Kidney (tissue), 14 donors: ENCODE measurements around the gene POU3F1. TPM values are rescaled to one million over a fixed set of nuclear protein-coding genes. Genes with fewer than 3 reads are reported as not detected.
"Not testable (repeated sequence)": the region's sequence is repeated elsewhere in the genome, so short reads cannot be mapped to it uniquely, and the experiment has no call there.

Source experiments
- DNase-seq, 5 donors: peaks; one replicate each; pipeline ENCODE4 v3.0.0-alpha.2; 2013 to 2020
- FAIRE-seq: peaks from 2 replicates; lab custom pipeline; 2012; peaks lifted over from hg19 to GRCh38; lab: Jason Lieb, UNC
- H3K27ac ChIP-seq, 2 donors: one replicate each; pipeline ENCODE4 v1.7.0; 2013; ENCODE audit warnings: low read depth in 2 of 2, low read length in 2 of 2, inconsistent platforms in 1 of 2
- H3K27me3 ChIP-seq: one replicate; pipeline ENCODE4 v1.7.1; 2013; ENCODE audit warnings: low read length, inconsistent platforms; ENCODE audit not compliant: control insufficient read depth, insufficient read depth
- H3K36me3 ChIP-seq, 3 donors: one replicate each; pipeline versions ENCODE4 v1.7.0 to v1.7.1; 2013; ENCODE audit warnings: low read length in 3 of 3, control low read depth in 1 of 3, inconsistent platforms in 1 of 3; ENCODE audit not compliant: insufficient read depth in 3 of 3, control insufficient read depth in 2 of 3
- H3K4me1 ChIP-seq, 3 donors: one replicate each; pipeline versions ENCODE4 v1.7.0 to v1.7.1; 2013; ENCODE audit warnings: low read length in 3 of 3, inconsistent platforms in 1 of 3, low read depth in 1 of 3; ENCODE audit not compliant: control insufficient read depth in 2 of 3, insufficient read depth in 2 of 3
- H3K4me3 ChIP-seq, 3 donors: one replicate each; pipeline versions ENCODE4 v1.7.0 to v1.8.1; 2013; ENCODE audit warnings: low read length in 3 of 3, control low read depth in 1 of 3, inconsistent platforms in 1 of 3
- H3K9ac ChIP-seq, 3 donors: one replicate each; pipeline versions ENCODE4 v1.7.0 to v1.7.1; 2013; ENCODE audit warnings: low read length in 3 of 3, control low read depth in 1 of 3, inconsistent platforms in 1 of 3
- H3K9me3 ChIP-seq, 3 donors: one replicate each; pipeline versions ENCODE4 v1.7.0 to v1.7.1; 2013; ENCODE audit warnings: low read length in 3 of 3, control low read depth in 1 of 3, inconsistent platforms in 1 of 3; ENCODE audit not compliant: control insufficient read depth in 2 of 3, insufficient read depth in 1 of 3
- CTCF ChIP-seq: IDR thresholded peaks from 3 replicates; pipeline ENCODE4 v1.5.1; 2012; ENCODE audit warnings: mild to moderate bottlenecking, moderate library complexity, borderline replicate concordance; ENCODE audit not compliant: insufficient read depth; ENCODE audit errors: extremely low read depth
- intact Hi-C: fragments of 100-400 bp; cut with DNase I; formaldehyde crosslinking; loops from one replicate; pipeline ENCODE4 v1.11.1; 2022
- polyA plus RNA-seq: library from polyadenylated mRNA; stranded (reverse); fragments of 350-450 nt; fragmentation: Illumina TruSeq; extraction: RNeasy Lipid Tissue Mini Kit (QIAGEN cat#74804); gene quantifications from one replicate; pipeline ENCODE4 v1.2.3, GENCODE V29; 2014; ENCODE audit warnings: low read depth, low replicate concordance; ENCODE audit not compliant: insufficient read depth
- total RNA-seq: library from RNA; stranded (reverse); fragmentation: NEBNext Ultra II Directional; extraction: Animal tissue kit (Norgen Biotek cat#: 25700); gene quantifications from one replicate; pipeline ENCODE4 v1.2.1, GENCODE V29; 2021
- donor health status: control.
- donor health status: control.
- donor health status: control.
- donor health status: control.
- donor health status: control.
- donor health status: DM: yes; HTN: yes; CAD: no.
- donor health status: Normal renal cell carcinoma (clear cell type).

The POU3F1 gene
- total and polyA plus RNA-seq, 2 donors from 2014 or later = not detected

DNA sequence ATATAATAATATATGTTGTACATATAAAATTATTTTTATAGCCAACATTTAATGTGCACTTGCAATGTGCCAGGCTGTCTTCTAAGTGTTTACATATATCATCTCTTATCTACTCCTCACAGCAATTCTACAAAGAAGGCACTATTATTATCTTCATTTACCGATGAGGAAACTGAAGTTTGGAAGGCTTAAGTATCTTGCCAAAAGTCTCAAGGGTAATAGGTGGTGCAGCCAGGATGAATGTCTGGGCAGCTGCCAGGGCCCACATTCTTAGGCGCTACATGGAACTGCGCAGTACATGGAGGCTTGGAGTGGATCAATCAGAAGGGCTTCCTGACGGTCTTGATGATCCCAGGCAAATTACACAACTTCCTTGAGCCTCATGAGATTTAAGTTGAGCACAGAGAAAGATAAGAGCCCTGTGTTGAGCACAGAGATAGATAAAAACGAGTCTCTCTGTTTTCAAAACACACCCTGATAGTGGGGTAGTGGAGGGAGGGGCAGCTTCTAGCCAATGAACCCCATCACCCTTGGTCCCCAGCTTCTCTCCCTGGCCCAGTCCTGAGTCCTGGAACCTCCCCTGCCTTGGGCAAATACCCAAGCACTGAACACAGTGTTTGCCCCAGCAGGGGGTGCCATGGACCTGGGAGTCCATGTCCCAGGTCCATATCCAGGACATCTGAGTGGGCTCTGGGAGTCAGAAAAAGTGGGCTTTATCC, 9.2 kb downstream of the POU3F1 start:
- no peak for TF ChIP-seq CTCF
- FAIRE-seq = no peak
- no peak for DNase-seq
- Histone ChIP-seq H3K9ac (no peak overlapping the region), H3K4me1 (no peaks in the 10 kb centered on the region), H3K27ac (no peak overlapping the region), H3K27me3 (peaks cover 4% of the 10 kb centered on the region), H3K4me3 (no peak overlapping the region), H3K9me3 (no peaks in the 10 kb centered on the region), H3K36me3 (no peaks in the 10 kb centered on the region)
- intact Hi-C loops = loop anchor here (10.0 kb wide), 1 partner anchor 797 kb away; no protein-coding TSS in a partner anchor

DNA sequence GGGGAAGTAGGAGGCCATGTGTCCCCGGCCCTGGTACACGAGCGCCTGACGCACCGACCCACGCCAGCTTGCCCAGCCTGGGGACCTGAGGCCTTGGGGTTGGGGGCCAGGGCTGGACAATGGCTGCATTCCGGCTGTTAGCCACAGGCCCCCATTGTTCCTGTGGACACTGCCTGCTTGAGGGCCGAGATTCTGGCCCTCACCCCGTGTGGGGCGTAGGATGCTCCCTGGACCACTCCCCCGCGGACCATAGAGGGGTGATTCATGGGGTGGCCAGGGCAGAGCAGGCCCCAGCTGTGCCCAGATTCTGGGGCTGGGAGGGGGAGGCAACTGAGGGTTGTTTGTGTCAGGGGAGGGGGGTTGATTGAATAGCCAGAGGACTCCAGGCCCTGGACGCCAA, 11.7 kb downstream of the POU3F1 start:
- Histone ChIP-seq H3K4me3 (no peak overlapping the region), H3K9ac (no peak overlapping the region), H3K36me3 (no peaks in the 10 kb centered on the region), H3K27ac (no peak overlapping the region), H3K27me3 (no peaks in the 10 kb centered on the region), H3K4me1 (peaks cover 0 to 16% (median 2%) of the 10 kb centered on the region in 3 donors), H3K9me3 (no peaks in the 10 kb centered on the region)
- intact Hi-C loops = loop anchor here (10.0 kb wide), 1 partner anchor 800 kb away; no protein-coding TSS in a partner anchor
- FAIRE-seq (no peak), DNase-seq (no peak)
- TF ChIP-seq CTCF = no peak

- not testable (repeated sequence) for H3K9ac ChIP-seq, DNase-seq, H3K36me3 ChIP-seq, H3K27ac ChIP-seq, H3K27me3 ChIP-seq, H3K4me3 ChIP-seq, FAIRE-seq, H3K9me3 ChIP-seq
- intact Hi-C loops = loop anchor here (10.0 kb wide), 1 partner anchor 802 kb away; no protein-coding TSS in a partner anchor
- peaks cover 0 to 24% (median 5%) of the 10 kb centered on the region in 3 donors for H3K4me1 ChIP-seq
Measured at GRCh38 chr1:38032992-38033391, 13.6 kb downstream of the POU3F1 start.

DNA sequence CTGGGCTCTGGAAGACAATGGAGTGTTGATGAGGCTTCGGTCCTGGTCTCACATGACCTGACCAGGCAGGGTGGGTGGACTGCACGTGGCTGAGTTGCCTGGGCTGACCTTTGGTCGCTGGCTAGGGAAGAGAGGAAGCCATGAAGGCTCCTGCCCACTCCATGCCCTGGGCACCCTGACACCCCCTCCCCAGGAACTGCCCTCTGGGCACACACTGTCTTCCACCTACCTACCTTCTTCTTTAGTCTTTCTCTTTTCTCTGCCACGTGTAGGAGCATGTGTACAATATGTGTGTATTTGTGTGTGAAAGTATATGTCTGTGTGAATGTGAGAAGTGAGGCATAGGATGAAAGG, 15.1 kb downstream of the POU3F1 start:
- Histone ChIP-seq H3K9ac (no peak overlapping the region), H3K36me3 (no peaks in the 10 kb centered on the region), H3K4me3 (no peak overlapping the region), H3K4me1 (peaks cover 0 to 24% (median 5%) of the 10 kb centered on the region in 3 donors), H3K9me3 (no peaks in the 10 kb centered on the region), H3K27ac (no peak overlapping the region), H3K27me3 (no peaks in the 10 kb centered on the region)
- DNase-seq (no peak), FAIRE-seq (no peak)
- no peak for TF ChIP-seq CTCF
- intact Hi-C loops = loop anchor here (10.0 kb wide), 1 partner anchor 803 kb away; no protein-coding TSS in a partner anchor
